CD4-positive, CD25-positive, alpha-beta regulatory T cell (primary cell): Measurements from ENCODE around the gene NOL11. TPM values are rescaled to one million over a fixed set of nuclear protein-coding genes. Genes with fewer than 3 reads are reported as not detected.
A peak's percentile ranks its signal among the peaks of the same experiment; 100 is the strongest.

Source experiments
- ATAC-seq, 2 donors: fragments of 150-1000 bp; cut with Tn5 transposase; one replicate each; pipeline ENCODE4 v1.10.0; 2021; ENCODE audit warnings: low read depth in 2 of 2, moderate number of reproducible peaks in 2 of 2, moderate library complexity in 1 of 2
- DNase-seq, 3 donors: peaks; one replicate each; pipeline versions ENCODE4 v3.0.0 to v3.0.0-alpha.2; 2012 to 2022; ENCODE audit warnings: mixed read lengths in 1 of 3
- H3K27ac ChIP-seq: one replicate; pipeline ENCODE4 v1.7.0; 2013; ENCODE audit warnings: mild to moderate bottlenecking, low read length; ENCODE audit not compliant: insufficient read depth, poor library complexity, severe bottlenecking
- H3K27me3 ChIP-seq: one replicate; pipeline ENCODE4 v1.7.0; 2013; ENCODE audit warnings: low read length; ENCODE audit not compliant: control insufficient read depth, insufficient read depth
- H3K36me3 ChIP-seq: one replicate; pipeline ENCODE4 v1.7.0; 2013; ENCODE audit warnings: mild to moderate bottlenecking, low read length, moderate library complexity; ENCODE audit not compliant: control insufficient read depth, insufficient read depth
- H3K4me1 ChIP-seq: 2 replicates; pipeline ENCODE4 v1.7.0; 2013; ENCODE audit warnings: mild to moderate bottlenecking, low read length; ENCODE audit not compliant: insufficient read depth, control insufficient read depth, poor library complexity, severe bottlenecking
- H3K4me3 ChIP-seq: one replicate; pipeline ENCODE4 v1.7.0; 2013; ENCODE audit warnings: low read depth, mild to moderate bottlenecking, low read length, moderate library complexity
- H3K9me3 ChIP-seq, 2 experiments: 1 replicate in 1 of 2; 2 replicates in 1 of 2; pipeline ENCODE4 v1.7.0; 2013; ENCODE audit warnings: low read length in 2 of 2, mild to moderate bottlenecking in 1 of 2, moderate library complexity in 1 of 2; ENCODE audit not compliant: control insufficient read depth in 2 of 2
- H3K27ac Mint-ChIP-seq, 3 donors: one replicate each; pipeline ENCODE4 v1.8.0; 2020 to 2022; ENCODE audit warnings: mild to moderate bottlenecking in 3 of 3, mixed read lengths in 3 of 3, moderate library complexity in 2 of 3
- H3K27me3 Mint-ChIP-seq: one replicate; pipeline ENCODE4 v1.8.0; 2022; ENCODE audit warnings: mild to moderate bottlenecking, mixed read lengths
- H3K36me3 Mint-ChIP-seq: one replicate; pipeline ENCODE4 v1.8.0; 2020; ENCODE audit warnings: mixed read lengths
- H3K4me1 Mint-ChIP-seq, 4 donors: one replicate each; pipeline ENCODE4 v1.8.0; 2020 to 2022; ENCODE audit warnings: mixed read lengths in 4 of 4, mild to moderate bottlenecking in 1 of 4
- H3K4me3 Mint-ChIP-seq, 4 donors: one replicate each; pipeline ENCODE4 v1.8.0; 2020 to 2022; ENCODE audit warnings: mild to moderate bottlenecking in 4 of 4, mixed read lengths in 4 of 4, moderate library complexity in 3 of 4
- H3K9me3 Mint-ChIP-seq, 7 donors: one replicate each; pipeline ENCODE4 v1.8.0; 2020 to 2022; ENCODE audit warnings: mixed read lengths in 7 of 7, mild to moderate bottlenecking in 3 of 7, moderate library complexity in 2 of 7
- polyA plus RNA-seq, 4 donors: library from polyadenylated mRNA; unstranded; fragments of 300-500 nt; fragmentation: Illumina TruSeq; gene quantifications; one replicate each; pipeline ENCODE4 v1.2.3, GENCODE V29; 2021
- total RNA-seq: library from RNA; stranded (reverse); gene quantifications from one replicate; pipeline ENCODE4 v1.2.3, GENCODE V29; 2022

The NOL11 gene
- total RNA-seq (62.0 TPM), polyA plus RNA-seq (10 to 100 TPM; 18.6 to 37.8 (median 23.5) TPM)

DNA sequence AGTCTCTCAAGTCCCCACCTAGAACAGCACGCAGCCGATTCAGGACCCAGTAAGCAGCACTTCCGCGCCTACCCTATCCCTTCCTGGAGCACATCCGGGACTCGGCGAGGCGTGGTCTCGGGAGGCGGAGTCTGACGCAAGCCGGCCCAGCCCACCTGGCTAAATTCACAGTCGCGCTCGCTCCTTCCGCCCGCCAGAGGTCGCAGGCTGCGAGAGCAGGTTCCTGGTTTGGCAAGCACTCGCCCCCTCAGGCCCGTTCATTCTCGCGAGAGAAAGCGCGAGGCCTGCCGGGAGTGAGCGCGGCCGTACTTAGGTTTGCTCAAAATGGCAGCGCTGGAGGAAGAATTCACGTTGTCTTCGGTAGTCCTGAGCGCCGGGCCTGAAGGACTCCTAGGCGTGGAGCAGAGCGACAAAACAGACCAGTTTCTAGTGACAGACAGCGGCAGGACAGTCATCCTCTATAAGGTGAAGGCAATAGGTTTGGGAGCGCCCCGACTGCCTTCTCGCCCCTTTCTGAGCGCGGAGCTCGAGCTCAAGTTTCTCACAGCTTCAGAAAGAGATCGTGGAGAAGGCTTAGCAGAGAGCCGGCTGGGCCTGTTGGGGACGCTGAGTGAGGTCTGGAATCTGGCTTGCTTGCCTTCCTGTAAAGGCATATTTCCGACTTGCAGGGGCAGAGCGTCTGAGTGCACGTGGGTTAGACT, at the start of gene NOL11:
Gene NOL11, plus strand, starts transcription at position 313 of the 701 bp plus-strand sequence. Its CDS starts 12 bp downstream, at position 325.
- peak; percentile 99 to 100 (median 100) for DNase-seq
- peak; percentile 95 to 96 for ATAC-seq
- Mint-ChIP-seq H3K36me3 (peaks cover 21% of the 10 kb centered on the region), H3K9me3 (no peaks in the 10 kb centered on the region), H3K27me3 (no peaks in the 10 kb centered on the region), H3K4me3 (peak within 1 kb of the TSS; percentile 97 to 100 (median 98)), H3K27ac (peak within 1 kb of the TSS; percentile 99 to 100 (median 99)), H3K4me1 (peaks cover 12 to 36% (median 20%) of the 10 kb centered on the region in 4 donors)
- H3K36me3 ChIP-seq = peaks cover 28% of the 10 kb centered on the region
- peaks cover 24% of the 10 kb centered on the region for H3K4me1 ChIP-seq
- H3K27me3 ChIP-seq = no peaks in the 10 kb centered on the region
- H3K27ac ChIP-seq = peak within 1 kb of the TSS; percentile 92
- peak within 1 kb of the TSS; percentile 89 for H3K4me3 ChIP-seq
- no peaks in the 10 kb centered on the region for H3K9me3 ChIP-seq

DNA sequence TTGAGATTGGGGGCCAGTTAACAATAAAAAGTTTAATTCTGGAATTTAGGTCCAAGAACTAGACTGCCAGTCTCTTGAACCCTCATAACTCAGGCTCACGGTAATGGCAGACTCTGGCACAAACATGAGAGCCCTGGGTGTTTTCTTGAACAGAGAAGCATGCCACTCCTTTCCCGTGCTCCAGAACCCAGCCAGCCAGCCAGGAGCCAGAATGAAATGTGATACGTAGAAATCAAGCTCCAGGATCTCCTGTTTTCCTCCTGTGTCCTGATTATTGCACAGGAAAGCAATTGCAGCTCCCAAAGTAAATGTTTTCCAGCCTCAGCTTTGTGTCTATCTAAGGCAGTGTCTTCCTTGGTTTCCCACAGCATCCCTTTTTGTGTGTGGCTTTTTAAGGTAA, 46.2 kb upstream of the NOL11 start:
- H3K36me3 ChIP-seq = peaks cover 21% of the 10 kb centered on the region
- Mint-ChIP-seq H3K36me3 (peaks cover 24% of the 10 kb centered on the region), H3K27me3 (no peaks in the 10 kb centered on the region)

DNA sequence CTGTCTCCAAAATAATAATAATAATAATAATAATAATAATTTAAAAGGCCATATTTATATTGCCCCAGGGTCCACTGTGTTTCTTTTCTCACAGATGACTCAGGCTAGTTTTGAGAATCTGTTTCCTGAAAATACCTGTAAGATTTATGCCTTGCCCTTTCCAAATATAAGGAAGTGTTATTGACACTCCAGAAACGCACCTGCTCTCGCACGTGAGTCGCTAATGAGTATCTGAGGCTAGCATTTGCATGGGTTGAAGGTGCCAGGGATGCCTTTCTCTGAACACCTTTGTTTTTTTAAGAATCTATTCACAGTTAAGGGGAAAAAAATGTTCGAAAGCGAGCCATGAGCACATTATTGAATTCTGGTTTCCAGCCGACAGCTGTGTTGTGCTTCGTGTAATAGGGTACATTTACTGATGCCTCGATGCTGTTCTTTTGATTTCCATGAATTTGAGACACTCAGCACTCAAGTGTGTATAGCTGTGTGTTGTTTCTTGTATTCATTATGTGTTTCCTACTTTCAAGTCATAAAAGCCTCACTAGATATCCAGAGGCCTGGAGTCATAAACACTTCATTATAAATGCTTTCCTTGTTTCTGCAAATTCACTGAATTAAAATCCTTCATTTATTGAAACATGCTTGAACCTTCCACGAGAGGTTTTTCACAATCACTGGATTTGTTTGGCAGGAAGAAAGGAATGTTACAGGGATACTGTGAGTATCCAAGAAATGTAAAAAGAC, 45.0 kb upstream of the NOL11 start:
- peaks cover 0 to 2% (median 0%) of the 10 kb centered on the region in 7 donors for H3K9me3 Mint-ChIP-seq
- H3K27me3 Mint-ChIP-seq = no peaks in the 10 kb centered on the region
- H3K27ac ChIP-seq = no peak overlapping the region
- H3K4me1 ChIP-seq = no peaks in the 10 kb centered on the region
- H3K27me3 ChIP-seq = no peaks in the 10 kb centered on the region
- no peaks in the 10 kb centered on the region for H3K4me1 Mint-ChIP-seq
- no peak overlapping the region for H3K4me3 Mint-ChIP-seq
- no peak overlapping the region for H3K4me3 ChIP-seq
- H3K27ac Mint-ChIP-seq = no peak overlapping the region
- H3K36me3 Mint-ChIP-seq = peaks cover 24% of the 10 kb centered on the region
- DNase-seq (no peak), ATAC-seq (no peak)
- no peaks in the 10 kb centered on the region for H3K9me3 ChIP-seq
- H3K36me3 ChIP-seq = peaks cover 22% of the 10 kb centered on the region

More for the DNA sequence above, 46.2 kb upstream of the NOL11 start:
- DNase-seq (no peak), ATAC-seq (no peak)
- Mint-ChIP-seq H3K4me3 (no peak overlapping the region), H3K9me3 (peaks cover 0 to 2% (median 0%) of the 10 kb centered on the region in 7 donors), H3K4me1 (no peaks in the 10 kb centered on the region), H3K27ac (no peak overlapping the region)
- Histone ChIP-seq H3K9me3 (no peaks in the 10 kb centered on the region), H3K4me1 (no peaks in the 10 kb centered on the region), H3K27ac (no peak overlapping the region), H3K27me3 (no peaks in the 10 kb centered on the region), H3K4me3 (no peak overlapping the region)

DNA sequence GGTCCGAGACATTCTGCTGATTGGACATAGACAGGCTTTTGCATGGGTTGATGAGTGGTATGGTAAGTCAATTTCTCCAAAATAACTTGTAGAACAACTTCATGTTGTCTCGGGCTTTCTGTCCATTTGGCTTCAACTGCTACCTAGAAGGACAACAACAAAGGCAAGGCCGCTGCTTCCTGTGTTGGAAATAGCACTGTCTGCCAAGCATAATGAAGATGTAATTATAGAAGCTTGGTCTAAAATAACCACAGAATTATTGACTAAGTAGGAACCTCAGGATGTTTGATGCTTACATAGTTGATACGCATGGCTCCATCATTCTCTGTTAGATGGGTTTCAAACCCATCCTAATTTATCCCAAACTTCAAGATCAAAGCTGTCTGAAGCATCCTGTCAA, 42.3 kb upstream of the NOL11 start:
- H3K27ac Mint-ChIP-seq = no peak overlapping the region
- H3K4me1 Mint-ChIP-seq = peaks cover 0 to 4% (median 0%) of the 10 kb centered on the region in 4 donors
- H3K36me3 Mint-ChIP-seq = peaks cover 20% of the 10 kb centered on the region
- no peak overlapping the region for H3K4me3 Mint-ChIP-seq
- Histone ChIP-seq H3K4me1 (no peaks in the 10 kb centered on the region), H3K36me3 (peaks cover 20% of the 10 kb centered on the region), H3K4me3 (no peak overlapping the region), H3K27ac (no peak overlapping the region), H3K9me3 (no peaks in the 10 kb centered on the region), H3K27me3 (no peaks in the 10 kb centered on the region)
- no peak for ATAC-seq
- no peaks in the 10 kb centered on the region for H3K9me3 Mint-ChIP-seq
- DNase-seq = no peak
- H3K27me3 Mint-ChIP-seq = no peaks in the 10 kb centered on the region

DNA sequence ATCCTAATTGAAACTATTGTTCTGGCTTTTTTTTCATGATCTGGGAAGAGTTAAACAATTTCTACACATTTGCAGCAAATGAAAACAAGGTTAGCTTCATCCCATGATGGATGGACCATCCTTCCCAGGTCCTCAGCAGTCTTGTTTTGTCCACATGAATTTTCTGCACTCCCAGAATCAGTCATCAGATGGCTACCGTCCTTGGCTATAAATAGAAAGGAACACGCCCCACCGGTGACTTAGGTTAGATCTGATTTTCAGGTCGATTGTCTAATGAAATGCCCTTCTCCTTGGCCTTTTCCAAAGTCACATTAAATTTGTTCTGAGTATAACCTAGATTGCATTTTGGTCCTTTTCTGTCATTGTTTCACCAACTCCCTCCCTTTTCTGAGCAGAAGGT, 41.4 kb upstream of the NOL11 start:
- no peaks in the 10 kb centered on the region for H3K27me3 Mint-ChIP-seq
- H3K4me1 Mint-ChIP-seq = peaks cover 0 to 4% (median under 1%) of the 10 kb centered on the region in 4 donors
- ATAC-seq (no peak), DNase-seq (no peak)
- H3K36me3 ChIP-seq = peaks cover 20% of the 10 kb centered on the region
- no peak overlapping the region for H3K4me3 Mint-ChIP-seq
- H3K27me3 ChIP-seq = no peaks in the 10 kb centered on the region
- H3K4me1 ChIP-seq = no peaks in the 10 kb centered on the region
- H3K36me3 Mint-ChIP-seq = peaks cover 20% of the 10 kb centered on the region
- no peaks in the 10 kb centered on the region for H3K9me3 Mint-ChIP-seq
- H3K4me3 ChIP-seq = no peak overlapping the region
- H3K9me3 ChIP-seq = no peaks in the 10 kb centered on the region
- H3K27ac Mint-ChIP-seq = no peak overlapping the region
- H3K27ac ChIP-seq = no peak overlapping the region

DNA sequence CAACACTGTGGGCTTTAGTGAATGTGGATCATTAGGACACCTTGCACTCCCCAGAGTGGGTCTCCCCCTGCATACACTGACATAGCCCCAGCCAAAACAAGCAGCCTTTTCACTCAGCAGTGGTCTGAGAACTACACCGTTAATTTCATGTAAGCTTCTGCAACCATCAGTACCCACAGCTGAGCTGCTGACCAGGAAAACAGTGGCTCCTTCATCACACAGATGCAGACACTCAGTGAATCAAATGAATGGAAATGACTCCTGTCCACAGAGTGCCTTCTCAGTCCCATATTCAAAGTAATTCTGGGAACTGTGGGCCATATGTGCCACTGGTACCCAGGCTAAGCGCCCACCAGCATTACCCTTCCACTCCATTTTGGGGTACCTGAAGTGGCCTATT, 39.3 kb upstream of the NOL11 start:
- Mint-ChIP-seq H3K4me1 (peaks cover 0 to 4% (median under 1%) of the 10 kb centered on the region in 4 donors), H3K27ac (no peak overlapping the region), H3K36me3 (peaks cover 14% of the 10 kb centered on the region), H3K9me3 (no peaks in the 10 kb centered on the region), H3K4me3 (no peak overlapping the region), H3K27me3 (no peaks in the 10 kb centered on the region)
- Histone ChIP-seq H3K36me3 (peaks cover 12% of the 10 kb centered on the region), H3K4me1 (no peaks in the 10 kb centered on the region), H3K9me3 (no peaks in the 10 kb centered on the region), H3K27me3 (no peaks in the 10 kb centered on the region), H3K4me3 (no peak overlapping the region), H3K27ac (no peak overlapping the region)
- DNase-seq (no peak), ATAC-seq (no peak)

DNA sequence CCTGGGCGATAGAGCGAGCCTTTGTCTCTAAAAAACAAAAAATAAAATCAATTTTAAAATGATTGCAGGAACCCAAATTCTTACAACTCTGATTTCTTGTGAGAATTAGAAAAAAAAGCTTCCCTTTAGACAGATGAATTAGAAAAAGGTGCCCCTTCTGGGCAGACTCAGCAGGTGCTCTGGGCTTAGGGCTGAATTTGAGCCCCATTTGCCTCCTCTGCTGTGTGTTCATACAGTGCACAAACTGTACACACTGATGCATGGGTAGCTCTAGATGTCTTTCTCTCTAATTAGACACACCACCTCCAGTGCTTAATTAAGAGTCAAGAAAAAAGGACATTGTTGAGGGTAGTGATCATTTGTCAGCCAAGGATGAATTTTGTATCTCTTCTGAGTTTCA, 38.5 kb upstream of the NOL11 start:
- H3K4me1 ChIP-seq = no peaks in the 10 kb centered on the region
- no peaks in the 10 kb centered on the region for H3K27me3 ChIP-seq
- H3K27ac Mint-ChIP-seq = peak overlapping the region in 1 of 3 donors; percentile 64
- ATAC-seq (no peak), DNase-seq (no peak)
- H3K9me3 Mint-ChIP-seq = no peaks in the 10 kb centered on the region
- no peak overlapping the region for H3K4me3 Mint-ChIP-seq
- H3K4me3 ChIP-seq = no peak overlapping the region
- peaks cover 13% of the 10 kb centered on the region for H3K36me3 Mint-ChIP-seq
- peaks cover 12% of the 10 kb centered on the region for H3K36me3 ChIP-seq
- no peaks in the 10 kb centered on the region for H3K9me3 ChIP-seq
- no peaks in the 10 kb centered on the region for H3K27me3 Mint-ChIP-seq
- H3K27ac ChIP-seq = no peak overlapping the region
- H3K4me1 Mint-ChIP-seq = peaks cover 0 to 4% (median under 1%) of the 10 kb centered on the region in 4 donors
